Activated CD4-positive, alpha-beta T cell treated with anti-CD3 and anti-CD28 coated beads for 36 hours (primary cell): Measurements from ENCODE around the gene VSX2. TPM values are rescaled to one million over a fixed set of nuclear protein-coding genes. Genes with fewer than 3 reads are reported as not detected.
"Not testable (repeated sequence)": the region's sequence is repeated elsewhere in the genome, so short reads cannot be mapped to it uniquely, and the experiment has no call there.

Source experiments
- ATAC-seq: fragments of 200-7000 bp; cut with Tn5 transposase; one replicate; pipeline ENCODE4 v1.10.0; 2021; ENCODE audit warnings: mild to moderate bottlenecking, moderate library complexity
- CTCF ChIA-PET: fragments of 350-600 bp; sonication (Branson Sonifier 250); formaldehyde crosslinking; loops from one replicate; lab custom pipeline; 2021; ENCODE audit warnings: antibody characterized with exemption; lab: Charles Lee
- POLR2A ChIA-PET: fragments of 350-600 bp; sonication (Branson Sonifier 250); formaldehyde crosslinking; loops from one replicate; lab custom pipeline; 2021; ENCODE audit warnings: antibody characterized with exemption, inconsistent platforms; lab: Charles Lee
- DNase-seq: peaks from one replicate; pipeline ENCODE4 v3.0.0-alpha.2; 2020
- H3K27ac Mint-ChIP-seq: one replicate; pipeline ENCODE4 v1.8.0; 2021; ENCODE audit warnings: mixed read lengths
- H3K27me3 Mint-ChIP-seq: one replicate; pipeline ENCODE4 v1.8.0; 2021; ENCODE audit warnings: mixed read lengths
- H3K36me3 Mint-ChIP-seq: one replicate; pipeline ENCODE4 v1.8.0; 2021; ENCODE audit warnings: low read depth, mixed read lengths
- H3K4me1 Mint-ChIP-seq: one replicate; pipeline ENCODE4 v1.8.0; 2021; ENCODE audit warnings: mixed read lengths
- H3K4me3 Mint-ChIP-seq: one replicate; pipeline ENCODE4 v1.8.0; 2021; ENCODE audit warnings: mild to moderate bottlenecking, moderate library complexity, mixed read lengths
- H3K9me3 Mint-ChIP-seq: one replicate; pipeline ENCODE4 v1.8.0; 2021; ENCODE audit warnings: low read depth, mixed read lengths
- intact Hi-C, 2 experiments: fragments of 100-400 bp; cut with DNase I in 1 of 2; cut with micrococcal nuclease in 1 of 2; formaldehyde crosslinking; loops; one replicate each; pipeline versions ENCODE4 v1.14.2 to v1.15.1; 2022 to 2024; cut with DNase I, micrococcal nuclease
- total RNA-seq, 2 experiments: library from RNA; stranded (reverse); gene quantifications; one replicate each; pipeline ENCODE4 v1.2.3, GENCODE V29; 2021

The VSX2 gene
- total RNA-seq, 2 experiments from 2014 or later: not detected

GRCh38 chr14:74260525-74261233 lies 21.4 kb downstream of the VSX2 start:
- intact Hi-C loops: no loop called here
- CTCF ChIA-PET: interaction anchor here (0.7 kb wide), 1 partner anchor 121 kb away, joined by 3 read pairs; no protein-coding TSS in a partner anchor
- H3K4me1 Mint-ChIP-seq: peaks cover 7% of the 10 kb centered on the region
- DNase-seq (no peak), ATAC-seq (no peak)
- no peak overlapping the region for H3K4me3 Mint-ChIP-seq
- H3K27me3 Mint-ChIP-seq: peaks cover 3% of the 10 kb centered on the region
- no peak overlapping the region for H3K27ac Mint-ChIP-seq
- H3K36me3 Mint-ChIP-seq: no peaks in the 10 kb centered on the region
- H3K9me3 Mint-ChIP-seq: no peaks in the 10 kb centered on the region
- POLR2A ChIA-PET: no interaction called here

- no peak for ATAC-seq
- ChIA-PET POLR2A (no interaction called here), CTCF (interaction anchor here (1.3 kb wide), 1 partner anchor 17 kb away, joined by 5 read pairs; no protein-coding TSS in a partner anchor)
- Mint-ChIP-seq H3K4me1 (peaks cover 7% of the 10 kb centered on the region), H3K27me3 (peaks cover 3% of the 10 kb centered on the region), H3K4me3 (no peak overlapping the region), H3K27ac (no peak overlapping the region), H3K9me3 (no peaks in the 10 kb centered on the region), H3K36me3 (no peaks in the 10 kb centered on the region)
- no peak for DNase-seq
- intact Hi-C loops: no loop called here
Measured at GRCh38 chr14:74261288-74261687, 22.0 kb downstream of the VSX2 start.

- peaks cover 3% of the 10 kb centered on the region for H3K27me3 Mint-ChIP-seq
- H3K27ac Mint-ChIP-seq: no peak overlapping the region
- intact Hi-C loops: no loop called here
- H3K9me3 Mint-ChIP-seq: no peaks in the 10 kb centered on the region
- DNase-seq (no peak), ATAC-seq (no peak)
- H3K4me1 Mint-ChIP-seq: peaks cover 2% of the 10 kb centered on the region
- no peak overlapping the region for H3K4me3 Mint-ChIP-seq
- ChIA-PET CTCF (interaction anchor here (0.6 to 1.3 kb wide), 2 partner anchors 15 to 16 kb away, joined by 3 to 5 read pairs; no protein-coding TSS in a partner anchor), POLR2A (no interaction called here)
- no peaks in the 10 kb centered on the region for H3K36me3 Mint-ChIP-seq
Measured at GRCh38 chr14:74262076-74262475, 22.8 kb downstream of the VSX2 start.

GRCh38 chr14:74263181-74263580 lies 23.9 kb downstream of the VSX2 start:
- ATAC-seq (no peak), DNase-seq (no peak)
- H3K27ac Mint-ChIP-seq: no peak overlapping the region
- ChIA-PET POLR2A (no interaction called here), CTCF (interaction anchor here (0.6 to 1.4 kb wide), 4 partner anchors 9 to 155 kb away, joined by 3 to 4 read pairs (median 3); no protein-coding TSS in a partner anchor)
- no peaks in the 10 kb centered on the region for H3K4me1 Mint-ChIP-seq
- intact Hi-C loops: no loop called here
- H3K27me3 Mint-ChIP-seq: peaks cover 3% of the 10 kb centered on the region
- H3K36me3 Mint-ChIP-seq: no peaks in the 10 kb centered on the region
- H3K4me3 Mint-ChIP-seq: no peak overlapping the region
- no peaks in the 10 kb centered on the region for H3K9me3 Mint-ChIP-seq

- no peaks in the 10 kb centered on the region for H3K9me3 Mint-ChIP-seq
- H3K4me3 Mint-ChIP-seq: no peak overlapping the region
- H3K36me3 Mint-ChIP-seq: no peaks in the 10 kb centered on the region
- H3K27me3 Mint-ChIP-seq: peaks cover 1% of the 10 kb centered on the region
- no peak overlapping the region for H3K27ac Mint-ChIP-seq
- H3K4me1 Mint-ChIP-seq: no peaks in the 10 kb centered on the region
- POLR2A ChIA-PET: no interaction called here
- intact Hi-C loops: no loop called here
- ATAC-seq (no peak), DNase-seq (no peak)
- CTCF ChIA-PET: interaction anchor here (0.7 to 1.4 kb wide), 3 partner anchors 8 to 48 kb away, joined by 3 to 4 read pairs (median 3); no protein-coding TSS in a partner anchor
Measured at GRCh38 chr14:74263921-74264320, 24.7 kb downstream of the VSX2 start.

GRCh38 chr14:74265301-74265965 lies 26.2 kb downstream of the VSX2 start:
- intact Hi-C loops: no loop called here
- POLR2A ChIA-PET: no interaction called here
- no peak overlapping the region for H3K4me3 Mint-ChIP-seq
- DNase-seq (no peak), ATAC-seq (no peak)
- CTCF ChIA-PET: no interaction called here
- no peaks in the 10 kb centered on the region for H3K9me3 Mint-ChIP-seq
- H3K36me3 Mint-ChIP-seq: no peaks in the 10 kb centered on the region
- H3K27ac Mint-ChIP-seq: no peak overlapping the region
- H3K27me3 Mint-ChIP-seq: no peaks in the 10 kb centered on the region
- no peaks in the 10 kb centered on the region for H3K4me1 Mint-ChIP-seq

- H3K9me3 Mint-ChIP-seq: no peaks in the 10 kb centered on the region
- DNase-seq: no peak
- no peak for ATAC-seq
- H3K27ac Mint-ChIP-seq: no peak overlapping the region
- peaks cover 5% of the 10 kb centered on the region for H3K27me3 Mint-ChIP-seq
- ChIA-PET POLR2A (no interaction called here), CTCF (interaction anchor here (0.7 to 1.7 kb wide), 4 partner anchors 10 to 18 kb away, joined by 4 to 5 read pairs (median 4); no protein-coding TSS in a partner anchor)
- no peaks in the 10 kb centered on the region for H3K4me1 Mint-ChIP-seq
- no peak overlapping the region for H3K4me3 Mint-ChIP-seq
- intact Hi-C loops: no loop called here
- H3K36me3 Mint-ChIP-seq: no peaks in the 10 kb centered on the region
Measured at GRCh38 chr14:74267588-74267987, 28.3 kb downstream of the VSX2 start.

GRCh38 chr14:74270382-74271177 lies 31.3 kb downstream of the VSX2 start:
- H3K9me3 Mint-ChIP-seq, DNase-seq, POLR2A ChIA-PET, ATAC-seq, H3K27ac Mint-ChIP-seq, H3K4me3 Mint-ChIP-seq, H3K4me1 Mint-ChIP-seq, H3K27me3 Mint-ChIP-seq, H3K36me3 Mint-ChIP-seq, intact Hi-C loops: not testable (repeated sequence)
- CTCF ChIA-PET: interaction anchor here (0.8 to 1.1 kb wide), 2 partner anchors 19 to 158 kb away, joined by 3 to 6 read pairs; no protein-coding TSS in a partner anchor

- no peak for ATAC-seq
- Mint-ChIP-seq H3K27me3 (peaks cover 5% of the 10 kb centered on the region), H3K27ac (no peak overlapping the region), H3K4me3 (no peak overlapping the region), H3K4me1 (no peaks in the 10 kb centered on the region), H3K36me3 (no peaks in the 10 kb centered on the region), H3K9me3 (no peaks in the 10 kb centered on the region)
- ChIA-PET POLR2A (no interaction called here), CTCF (interaction anchor here (0.7 to 1.7 kb wide), 2 partner anchors 19 to 119 kb away, joined by 3 to 4 read pairs; no protein-coding TSS in a partner anchor)
- intact Hi-C loops: no loop called here
- DNase-seq: no peak
Measured at GRCh38 chr14:74271365-74271764, 32.1 kb downstream of the VSX2 start.

GRCh38 chr14:74275241-74275841 lies 36.1 kb downstream of the VSX2 start:
- ChIA-PET POLR2A (no interaction called here), CTCF (interaction anchor here (0.6 to 0.8 kb wide), 2 partner anchors 17 to 164 kb away, joined by 3 read pairs; no protein-coding TSS in a partner anchor)
- H3K4me1 Mint-ChIP-seq: no peaks in the 10 kb centered on the region
- H3K27ac Mint-ChIP-seq: no peak overlapping the region
- peaks cover 5% of the 10 kb centered on the region for H3K27me3 Mint-ChIP-seq
- DNase-seq (no peak), ATAC-seq (no peak)
- no peak overlapping the region for H3K4me3 Mint-ChIP-seq
- peaks cover 3% of the 10 kb centered on the region for H3K36me3 Mint-ChIP-seq
- H3K9me3 Mint-ChIP-seq: peaks cover 4% of the 10 kb centered on the region
- intact Hi-C loops: no loop called here

GRCh38 chr14:74278080-74278479 lies 38.8 kb downstream of the VSX2 start:
- no peak for ATAC-seq
- ChIA-PET CTCF (interaction anchor here (0.6 to 1.4 kb wide), 10 partner anchors 9 to 62 kb away, joined by 3 to 8 read pairs (median 3); partner anchors contain the start of gene ABCD4), POLR2A (no interaction called here)
- H3K4me3 Mint-ChIP-seq: no peak overlapping the region
- no peak for DNase-seq
- peaks cover 13% of the 10 kb centered on the region for H3K36me3 Mint-ChIP-seq
- H3K9me3 Mint-ChIP-seq: peaks cover 5% of the 10 kb centered on the region
- no peak overlapping the region for H3K27ac Mint-ChIP-seq
- H3K27me3 Mint-ChIP-seq: no peaks in the 10 kb centered on the region
- no peaks in the 10 kb centered on the region for H3K4me1 Mint-ChIP-seq
- intact Hi-C loops: no loop called here
